ENCODE results near the gene ADSS2. TPM values are rescaled to one million over a fixed set of nuclear protein-coding genes. Genes with fewer than 3 reads are reported as not detected.

The ADSS2 gene
- polyA plus RNA-seq, 3 donors: 24.4 to 33.5 (median 26.3) TPM

GRCh38 chr1:244412176-244412575 lies 39.5 kb downstream of the ADSS2 start:
- Histone ChIP-seq H3K27ac (ENCODE audit: low read depth in 1 of 2, low read length in 2 of 2) (peak overlapping the region in 1 of 2 donors; percentile 61), H2AFZ (ENCODE audit: insufficient read depth, low read depth, low read length, poor library complexity, severe bottlenecking) (no peak overlapping the region), H4K20me1 (ENCODE audit: insufficient read depth, low read length) (no peaks in the 10 kb centered on the region), H3K4me3 (replicated peaks in 1 of 3; ENCODE audit: low read depth in 2 of 3, low read length in 3 of 3) (no peak overlapping the region), H3K9me3 (replicated peaks in 1 of 2; ENCODE audit: control insufficient read depth in 1 of 2, insufficient read depth in 1 of 2, low read length in 2 of 2) (no peaks in the 10 kb centered on the region), H3K79me2 (ENCODE audit: insufficient read depth, low read length) (no peaks in the 10 kb centered on the region), H3K36me3 (replicated peaks in 1 of 2; ENCODE audit: control insufficient read depth in 1 of 2, insufficient read depth in 2 of 2, low read length in 2 of 2) (peaks cover 74 to 89% of the 10 kb centered on the region in 2 donors), H3K9ac (ENCODE audit: insufficient read depth, low read length, poor library complexity, severe bottlenecking) (no peak overlapping the region), H3K4me1 (ENCODE audit: control insufficient read depth in 1 of 2, insufficient read depth in 2 of 2, low read length in 2 of 2) (peaks cover 16% of the 10 kb centered on the region in 2 donors), H3K27me3 (ENCODE audit: control insufficient read depth in 2 of 2, insufficient read depth in 2 of 2, low read length in 2 of 2) (no peaks in the 10 kb centered on the region), H3K4me2 (replicated peaks; ENCODE audit: extremely low read depth, low read length, poor library complexity, severe bottlenecking) (no peak overlapping the region)
- no peaks in the 10 kb centered on the region for H3K27me3 Mint-ChIP-seq (ENCODE audit: low read depth in 3 of 3)
- intact Hi-C loops (cut with micrococcal nuclease): no loop called here
- TF ChIP-seq CTCF (IDR thresholded peaks at IDR 0.05): no peak
- peak overlapping the region in 3 of 7 donors; percentile 44 to 66 (median 63) for H3K27ac Mint-ChIP-seq
- H3K9me3 Mint-ChIP-seq: no peaks in the 10 kb centered on the region
- no peak overlapping the region for H3K4me3 Mint-ChIP-seq
- no peak for DNase-seq
- H3K36me3 Mint-ChIP-seq: peaks cover 75 to 86% of the 10 kb centered on the region in 2 donors
- 90% methylated on average over 2 of the region's 5 CpGs for WGBS (ENCODE audit: insufficient coverage)
- peaks cover 15% of the 10 kb centered on the region for H3K4me1 Mint-ChIP-seq

- Histone ChIP-seq H3K4me3 (replicated peaks in 1 of 3; ENCODE audit: low read depth in 2 of 3, low read length in 3 of 3) (no peak overlapping the region), H3K36me3 (replicated peaks in 1 of 2; ENCODE audit: control insufficient read depth in 1 of 2, insufficient read depth in 2 of 2, low read length in 2 of 2) (peaks cover 60 to 84% of the 10 kb centered on the region in 2 donors), H3K27ac (ENCODE audit: low read depth in 1 of 2, low read length in 2 of 2) (peak overlapping the region in 1 of 2 donors; percentile 79), H3K4me1 (ENCODE audit: control insufficient read depth in 1 of 2, insufficient read depth in 2 of 2, low read length in 2 of 2) (peaks cover 16% of the 10 kb centered on the region in 2 donors), H3K4me2 (replicated peaks; ENCODE audit: extremely low read depth, low read length, poor library complexity, severe bottlenecking) (peak overlapping the region; percentile 34), H3K27me3 (ENCODE audit: control insufficient read depth in 2 of 2, insufficient read depth in 2 of 2, low read length in 2 of 2) (no peaks in the 10 kb centered on the region), H2AFZ (ENCODE audit: insufficient read depth, low read depth, low read length, poor library complexity, severe bottlenecking) (peak overlapping the region; percentile 41), H4K20me1 (ENCODE audit: insufficient read depth, low read length) (no peaks in the 10 kb centered on the region), H3K79me2 (ENCODE audit: insufficient read depth, low read length) (no peaks in the 10 kb centered on the region), H3K9ac (ENCODE audit: insufficient read depth, low read length, poor library complexity, severe bottlenecking) (no peak overlapping the region), H3K9me3 (replicated peaks in 1 of 2; ENCODE audit: control insufficient read depth in 1 of 2, insufficient read depth in 1 of 2, low read length in 2 of 2) (no peaks in the 10 kb centered on the region)
- 43% methylated on average over 2 of the region's 2 CpGs for WGBS (ENCODE audit: insufficient coverage)
- Mint-ChIP-seq H3K36me3 (peaks cover 68 to 87% of the 10 kb centered on the region in 2 donors), H3K9me3 (peaks cover 0 to 6% (median under 1%) of the 10 kb centered on the region in 7 donors), H3K27me3 (ENCODE audit: low read depth in 3 of 3) (no peaks in the 10 kb centered on the region), H3K27ac (peak overlapping the region; percentile 54 to 89 (median 63)), H3K4me1 (peaks cover 15% of the 10 kb centered on the region), H3K4me3 (peak overlapping the region in 1 of 2 donors; percentile 28)
- DNase-seq: peak; percentile 32 to 73 (median 50)
- intact Hi-C loops (cut with micrococcal nuclease): no loop called here
- TF ChIP-seq CTCF (IDR thresholded peaks at IDR 0.05): no peak
Measured at GRCh38 chr1:244409701-244410100, 42.0 kb downstream of the ADSS2 start.

Data from CD14-positive monocyte (primary cell).